Measurements from ENCODE around the gene LRRC70.

GRCh38 chr5:62626534-62626933 is 47.9 kb downstream of the LRRC70 start:
- TF ChIP-seq CTCF (IDR thresholded peaks at IDR 0.05; ENCODE audit: insufficient read depth, low read depth, low read length) (no peak), EZH2 (IDR thresholded peaks at IDR 0.05; ENCODE audit: insufficient read depth, low read length) (no peak)
